Stimulated activated memory B cell treated with anti-CD40 and anti-IgM and Interleukin-4, amounts not matched to agents 10 μg/mL and 1 μg/mL and 100 μg/mL, for 72 hours (primary cell): ENCODE measurements around the gene NIN.

ENCODE experiments used
- ATAC-seq: fragments of 150-1000 bp; cut with Tn5 transposase; 2 replicates; pipeline ENCODE4 v1.10.0; 2021
- H3K27ac Mint-ChIP-seq: one replicate; pipeline ENCODE4 v1.8.0; 2022; ENCODE audit warnings: mild to moderate bottlenecking, mixed read lengths
- H3K27me3 Mint-ChIP-seq: one replicate; pipeline ENCODE4 v1.8.0; 2022; ENCODE audit warnings: mixed read lengths
- H3K36me3 Mint-ChIP-seq: one replicate; pipeline ENCODE4 v1.8.0; 2022; ENCODE audit warnings: mixed read lengths
- H3K4me1 Mint-ChIP-seq: one replicate; pipeline ENCODE4 v1.8.0; 2022; ENCODE audit warnings: mixed read lengths
- H3K4me3 Mint-ChIP-seq: one replicate; pipeline ENCODE4 v1.8.0; 2022; ENCODE audit warnings: mild to moderate bottlenecking, moderate library complexity, mixed read lengths
- H3K9me3 Mint-ChIP-seq: one replicate; pipeline ENCODE4 v1.8.0; 2022; ENCODE audit warnings: mixed read lengths

NIN gene

DNA sequence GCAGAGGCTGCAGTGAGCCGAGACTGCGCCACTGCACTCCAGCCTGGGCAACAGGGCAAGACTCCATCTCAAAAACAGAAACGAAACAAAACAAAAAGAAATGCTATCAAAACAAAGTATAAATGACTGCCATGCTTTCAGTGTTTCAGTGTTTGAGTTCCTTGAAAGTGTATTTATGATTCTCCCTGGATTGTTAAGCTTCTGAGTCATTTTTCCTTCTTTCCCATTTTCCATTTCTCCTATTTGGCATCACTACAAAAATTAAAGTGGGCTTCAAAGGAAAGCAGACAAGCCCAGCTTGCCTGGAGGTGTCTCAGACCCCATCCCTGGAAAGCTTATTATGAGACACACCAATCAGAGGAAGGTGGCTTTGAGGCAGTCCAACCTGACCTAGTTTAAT lies 35.1 kb downstream of the NIN start:
- Mint-ChIP-seq H3K9me3 (no peaks in the 10 kb centered on the region), H3K4me3 (peak overlapping the region; percentile 26), H3K27me3 (no peaks in the 10 kb centered on the region), H3K4me1 (peaks cover 76% of the 10 kb centered on the region), H3K36me3 (peaks cover 43% of the 10 kb centered on the region), H3K27ac (peak overlapping the region; percentile 12)
- no peak for ATAC-seq

DNA sequence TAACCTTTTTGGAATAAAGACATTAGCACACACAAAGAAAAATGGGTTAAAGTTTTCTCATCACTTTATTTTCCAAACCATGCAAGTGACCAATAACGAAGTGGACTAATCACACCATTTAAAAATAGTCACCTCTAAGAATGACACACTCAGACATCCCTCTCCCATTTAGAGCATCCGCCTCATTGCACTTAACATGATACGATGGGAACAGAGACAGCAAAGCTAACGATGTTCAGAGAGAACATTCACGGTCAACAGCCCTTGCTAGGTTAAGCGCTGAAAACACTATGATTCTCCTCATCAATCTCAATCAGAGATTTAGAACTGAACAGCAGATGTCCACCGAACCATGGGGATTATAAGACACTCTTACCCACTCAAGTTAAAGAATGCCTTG lies 35.8 kb downstream of the NIN start:
- Mint-ChIP-seq H3K36me3 (peaks cover 47% of the 10 kb centered on the region), H3K27ac (peak overlapping the region; percentile 12), H3K27me3 (no peaks in the 10 kb centered on the region), H3K9me3 (no peaks in the 10 kb centered on the region), H3K4me1 (peaks cover 84% of the 10 kb centered on the region), H3K4me3 (no peak overlapping the region)
- no peak for ATAC-seq

DNA sequence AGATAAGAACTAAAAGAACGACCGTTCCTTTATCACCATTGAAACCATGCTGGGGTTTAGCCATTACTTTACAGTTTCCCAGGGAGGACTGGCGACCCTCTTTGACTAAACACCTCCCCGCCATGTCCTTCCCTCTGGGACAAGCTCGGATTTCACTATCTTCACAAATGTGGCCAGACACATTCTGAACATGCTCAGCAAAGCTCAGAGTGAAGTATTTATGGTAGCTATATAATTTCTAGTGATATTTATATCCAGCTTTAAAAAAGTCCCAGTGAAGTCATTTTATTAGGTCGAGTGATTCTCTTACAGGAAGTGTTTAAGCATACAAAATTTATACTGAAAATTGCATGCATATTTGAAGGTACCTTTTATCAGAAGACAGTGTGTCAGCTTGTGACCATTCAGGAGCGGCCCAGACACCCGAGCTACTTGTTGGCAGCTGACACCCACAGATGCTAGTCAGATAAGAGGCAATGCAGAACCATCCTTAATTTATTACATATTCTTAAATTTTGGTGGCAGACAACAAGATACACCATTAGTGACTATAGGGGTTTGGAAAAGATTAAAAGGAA lies 36.8 kb downstream of the NIN start:
- H3K4me3 Mint-ChIP-seq: peak overlapping the region; percentile 48
- peak overlapping the region; percentile 86 for H3K27ac Mint-ChIP-seq
- peaks cover 94% of the 10 kb centered on the region for H3K4me1 Mint-ChIP-seq
- no peaks in the 10 kb centered on the region for H3K9me3 Mint-ChIP-seq
- H3K27me3 Mint-ChIP-seq: no peaks in the 10 kb centered on the region
- peaks cover 48% of the 10 kb centered on the region for H3K36me3 Mint-ChIP-seq
- no peak for ATAC-seq

DNA sequence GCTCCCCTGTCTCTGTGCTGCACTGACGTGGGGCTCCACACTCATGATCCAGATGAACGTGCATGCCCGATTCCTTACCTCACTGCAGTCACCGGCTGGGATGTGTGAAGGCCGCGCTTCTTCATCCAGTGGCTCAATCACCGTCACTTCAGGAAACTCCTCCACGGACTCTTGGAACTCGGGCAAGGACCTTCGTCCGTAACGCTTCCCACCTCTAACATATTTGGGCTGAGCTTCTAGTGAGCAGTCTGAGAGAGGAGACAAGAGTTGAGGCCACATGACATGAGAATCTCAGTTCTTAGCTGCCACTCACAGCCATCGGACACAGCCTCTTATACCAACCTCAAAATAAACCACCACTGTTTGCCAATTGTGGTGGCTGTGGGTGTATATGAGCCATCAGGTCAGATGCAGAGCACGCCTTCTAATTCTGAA lies 38.3 kb downstream of the NIN start:
- Mint-ChIP-seq H3K27ac (peak overlapping the region; percentile 91), H3K27me3 (no peaks in the 10 kb centered on the region), H3K9me3 (no peaks in the 10 kb centered on the region), H3K4me3 (peak overlapping the region; percentile 69), H3K36me3 (peaks cover 46% of the 10 kb centered on the region), H3K4me1 (peaks cover 90% of the 10 kb centered on the region)
- ATAC-seq: peak; percentile 46

DNA sequence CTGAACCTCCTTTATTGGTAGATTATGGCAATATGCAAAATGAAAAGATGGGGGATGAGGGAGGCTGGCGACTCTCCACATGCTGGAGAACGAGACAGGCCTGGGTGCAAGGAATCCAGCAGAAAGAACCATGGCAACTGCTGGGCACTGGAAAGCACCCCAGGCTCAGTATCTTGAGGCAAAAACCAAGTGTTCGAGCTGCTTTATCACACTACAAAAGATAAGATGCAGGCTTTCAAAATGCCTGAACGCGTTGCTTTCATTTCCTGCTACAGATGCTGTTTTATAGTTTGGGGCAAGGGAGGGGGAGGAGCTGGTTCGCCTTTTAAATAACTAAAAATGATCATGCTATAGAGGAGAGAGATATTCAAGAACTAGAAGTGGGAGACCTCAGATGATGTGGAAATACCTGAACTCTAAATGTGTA lies 38.9 kb downstream of the NIN start:
- peak; percentile 70 for ATAC-seq
- H3K36me3 Mint-ChIP-seq: peaks cover 48% of the 10 kb centered on the region

DNA sequence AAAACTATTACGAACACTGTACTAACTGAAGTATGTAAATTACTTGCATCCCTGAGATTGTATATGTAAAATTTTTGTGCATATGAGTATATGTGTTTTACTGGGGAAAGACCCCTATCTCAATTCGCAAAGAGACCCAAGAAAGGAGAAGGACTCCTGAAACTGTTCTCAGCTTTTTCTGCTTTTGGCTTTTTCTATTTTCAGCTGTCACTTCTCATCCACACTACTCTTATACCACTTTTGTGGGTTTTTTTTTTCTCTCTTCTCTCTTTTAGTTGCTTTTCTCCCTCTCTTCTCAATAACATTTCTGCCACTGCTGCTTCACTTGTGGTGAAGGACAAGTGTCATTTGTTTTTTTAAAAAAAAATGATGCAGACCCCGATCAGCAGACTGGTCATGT lies 39.8 kb downstream of the NIN start:
- Mint-ChIP-seq H3K27me3 (no peaks in the 10 kb centered on the region), H3K9me3 (no peaks in the 10 kb centered on the region), H3K4me1 (peaks cover 90% of the 10 kb centered on the region), H3K36me3 (peaks cover 52% of the 10 kb centered on the region), H3K27ac (peak overlapping the region; percentile 91), H3K4me3 (peak overlapping the region; percentile 69)
- peak; percentile 65 for ATAC-seq

More for the DNA sequence above, 38.9 kb downstream of the NIN start:
- Mint-ChIP-seq H3K27me3 (no peaks in the 10 kb centered on the region), H3K4me3 (peak overlapping the region; percentile 69), H3K9me3 (no peaks in the 10 kb centered on the region), H3K4me1 (peaks cover 90% of the 10 kb centered on the region), H3K27ac (peak overlapping the region; percentile 91)

DNA sequence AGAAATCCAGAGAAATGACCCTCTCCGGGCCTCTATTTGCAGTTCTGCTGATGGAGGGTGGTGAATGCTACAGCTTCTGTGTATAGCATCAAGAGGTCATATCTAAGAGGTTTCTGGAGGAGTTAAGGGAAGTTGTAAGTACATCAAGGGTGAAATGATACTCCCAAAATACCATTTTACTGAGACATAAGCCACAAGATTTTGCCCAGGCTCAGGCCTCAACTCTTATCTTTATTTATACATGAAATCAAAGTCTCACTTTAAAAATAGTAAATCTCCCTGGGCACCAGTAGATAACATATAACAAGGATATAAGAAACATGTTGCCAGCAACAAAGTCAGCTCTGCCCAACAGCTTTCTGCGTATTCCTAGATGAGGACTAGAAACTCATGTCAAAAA lies 40.4 kb downstream of the NIN start:
- Mint-ChIP-seq H3K27me3 (no peaks in the 10 kb centered on the region), H3K4me1 (peaks cover 90% of the 10 kb centered on the region), H3K4me3 (peak overlapping the region; percentile 18), H3K9me3 (no peaks in the 10 kb centered on the region), H3K27ac (peak overlapping the region; percentile 91), H3K36me3 (peaks cover 52% of the 10 kb centered on the region)
- peak; percentile 44 for ATAC-seq

DNA sequence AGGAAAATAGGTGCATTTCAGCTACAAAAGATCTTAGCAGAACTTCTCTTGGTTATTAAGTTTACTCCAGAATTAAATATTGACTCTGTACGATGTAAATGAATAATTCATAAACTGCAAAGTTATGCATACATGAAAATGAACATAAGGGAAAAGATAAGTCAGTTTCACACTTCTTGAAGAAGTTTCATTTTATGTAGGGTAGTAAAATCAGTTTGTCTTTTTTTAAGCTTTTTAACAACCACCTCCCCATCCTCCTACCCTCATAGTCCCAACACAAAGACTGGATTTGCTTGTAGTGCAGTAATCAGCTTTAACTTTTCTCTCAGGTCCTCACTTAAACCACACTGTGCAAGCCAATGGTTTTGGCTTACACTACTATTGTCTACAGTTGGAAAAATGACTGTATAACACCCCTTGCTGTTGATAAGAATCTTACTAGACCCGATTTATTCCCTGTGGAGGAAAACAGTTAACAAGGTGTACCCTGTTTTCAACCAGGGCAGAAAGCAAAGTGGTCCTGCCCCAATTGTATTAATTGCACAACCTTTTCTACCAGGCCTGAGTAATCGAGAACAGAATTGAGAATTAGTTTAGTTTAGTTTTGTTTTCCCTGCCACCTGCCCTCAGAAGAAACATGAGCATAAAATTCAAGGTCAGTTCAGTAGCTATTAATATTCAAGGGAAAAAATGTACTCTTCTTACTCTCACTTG lies 44.1 kb downstream of the NIN start:
- H3K4me1 Mint-ChIP-seq: peaks cover 81% of the 10 kb centered on the region
- H3K9me3 Mint-ChIP-seq: no peaks in the 10 kb centered on the region
- H3K4me3 Mint-ChIP-seq: no peak overlapping the region
- no peak for ATAC-seq
- no peaks in the 10 kb centered on the region for H3K27me3 Mint-ChIP-seq
- H3K27ac Mint-ChIP-seq: peak overlapping the region; percentile 91
- peaks cover 48% of the 10 kb centered on the region for H3K36me3 Mint-ChIP-seq

DNA sequence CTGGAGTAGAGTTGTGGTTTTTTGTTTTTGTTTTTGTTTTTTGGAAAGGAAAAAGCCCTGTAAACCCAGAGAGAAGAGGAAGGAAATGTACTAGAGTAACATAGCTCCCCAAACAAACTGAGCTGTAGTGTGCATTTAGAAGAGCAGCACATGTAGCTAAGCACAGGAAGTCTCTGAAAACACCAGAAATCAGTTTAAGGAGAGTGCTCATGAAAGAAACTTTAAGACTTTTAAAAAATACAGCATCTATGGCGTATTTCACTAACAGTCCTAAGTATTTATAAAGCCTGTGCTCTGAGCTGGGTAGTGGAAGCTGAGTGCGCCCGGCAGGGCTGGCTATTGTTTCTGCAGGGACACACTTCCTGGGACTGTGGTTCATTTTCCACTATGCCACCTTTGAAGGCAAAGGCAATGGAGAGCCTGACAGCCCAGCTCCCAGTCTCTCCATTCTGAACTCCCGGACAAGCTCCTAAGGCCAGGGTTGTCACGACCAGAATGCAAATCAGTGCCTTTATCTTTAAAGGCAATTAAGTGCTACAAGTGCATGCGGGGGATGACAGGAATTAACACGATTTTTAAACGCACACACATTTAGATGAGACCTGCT lies 45.4 kb downstream of the NIN start:
- Mint-ChIP-seq H3K27me3 (no peaks in the 10 kb centered on the region), H3K4me1 (peaks cover 80% of the 10 kb centered on the region), H3K4me3 (peak overlapping the region; percentile 15), H3K36me3 (peaks cover 55% of the 10 kb centered on the region), H3K9me3 (no peaks in the 10 kb centered on the region), H3K27ac (peak overlapping the region; percentile 91)
- peak; percentile 47 for ATAC-seq

DNA sequence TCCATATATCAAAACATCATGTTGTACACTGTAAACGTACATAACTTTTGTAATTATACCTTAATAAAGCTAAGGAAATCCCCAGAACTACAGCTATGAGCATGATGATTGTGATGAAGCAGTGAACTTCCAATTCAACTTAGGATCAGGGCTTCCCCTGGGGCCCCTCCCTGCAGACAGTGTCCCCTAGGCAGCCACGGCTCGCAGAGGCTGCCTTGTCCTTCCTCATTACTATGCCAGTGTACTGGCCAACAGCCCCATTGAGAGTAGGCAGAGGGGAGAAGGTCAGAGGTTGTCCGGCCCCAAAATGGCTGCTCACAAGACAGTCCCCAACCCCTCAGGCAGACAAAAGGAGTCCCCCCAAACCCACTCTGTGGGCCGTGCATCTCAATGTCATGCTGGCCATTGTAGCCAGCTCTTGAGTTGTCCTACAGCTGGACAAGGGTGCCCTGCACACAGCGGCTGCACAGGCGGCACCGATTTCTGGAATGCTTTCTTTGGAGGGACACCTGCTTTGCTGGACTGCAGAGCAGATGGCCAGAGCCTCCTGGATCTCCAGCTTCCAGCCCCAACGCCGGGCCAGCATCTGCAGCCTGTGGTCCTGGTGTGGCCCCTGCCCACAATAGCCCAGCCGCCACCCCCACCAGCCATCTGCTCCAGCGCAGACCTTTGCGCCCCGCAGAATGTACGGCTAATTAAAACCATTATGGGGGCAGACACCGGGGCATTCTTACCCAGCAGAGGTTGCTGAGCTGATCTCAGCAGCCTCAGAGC lies 46.1 kb downstream of the NIN start:
- peaks cover 54% of the 10 kb centered on the region for H3K36me3 Mint-ChIP-seq
- peak overlapping the region; percentile 15 for H3K4me3 Mint-ChIP-seq
- ATAC-seq: peak; percentile 10

DNA sequence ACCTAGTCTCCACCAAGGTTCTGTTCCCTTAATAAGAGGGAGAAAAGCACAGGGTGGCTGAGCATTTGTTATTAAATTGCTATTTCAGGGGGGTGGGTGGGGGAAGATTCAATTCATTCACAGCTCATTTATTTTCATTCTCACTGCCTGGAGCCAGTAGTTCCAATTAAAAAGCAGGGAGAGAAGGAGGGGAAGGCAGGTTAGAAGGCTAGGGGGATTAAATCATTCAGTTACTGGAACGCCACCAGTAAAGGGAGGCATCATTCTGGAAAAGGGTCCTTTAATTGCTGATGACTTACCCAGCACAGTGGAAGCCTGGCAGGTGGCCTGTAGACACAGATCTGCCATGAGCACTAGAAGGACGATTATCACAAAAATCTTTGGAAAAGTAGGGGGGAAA lies 47.4 kb downstream of the NIN start:
- Mint-ChIP-seq H3K9me3 (no peaks in the 10 kb centered on the region), H3K27ac (peak overlapping the region; percentile 91), H3K4me3 (no peak overlapping the region), H3K27me3 (no peaks in the 10 kb centered on the region), H3K4me1 (peaks cover 79% of the 10 kb centered on the region), H3K36me3 (peaks cover 55% of the 10 kb centered on the region)
- no peak for ATAC-seq

More for the DNA sequence above, 46.1 kb downstream of the NIN start:
- Mint-ChIP-seq H3K4me1 (peaks cover 78% of the 10 kb centered on the region), H3K27ac (peak overlapping the region; percentile 91), H3K27me3 (no peaks in the 10 kb centered on the region), H3K9me3 (no peaks in the 10 kb centered on the region)

DNA sequence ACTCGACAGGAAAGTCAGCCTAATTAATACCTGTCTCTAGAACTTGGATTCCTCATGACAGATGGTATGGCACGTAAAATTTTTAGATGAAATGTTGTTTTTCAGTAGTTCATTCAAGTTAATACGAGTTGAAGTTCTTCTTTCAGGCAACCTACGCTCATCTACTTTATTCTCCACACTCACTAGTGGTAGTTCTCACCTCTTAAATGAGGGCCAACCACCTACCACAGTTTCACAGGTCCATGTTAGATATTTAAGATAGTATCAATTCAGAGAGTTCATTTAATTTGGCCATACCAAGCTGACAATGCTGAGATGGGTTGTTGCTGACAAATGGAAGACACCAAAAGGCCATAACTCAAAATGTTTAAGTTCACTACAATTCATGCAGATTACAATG lies 50.6 kb downstream of the NIN start:
- H3K36me3 Mint-ChIP-seq: peaks cover 53% of the 10 kb centered on the region
- no peaks in the 10 kb centered on the region for H3K27me3 Mint-ChIP-seq
- no peak for ATAC-seq
- no peaks in the 10 kb centered on the region for H3K9me3 Mint-ChIP-seq
- H3K27ac Mint-ChIP-seq: peak overlapping the region; percentile 77
- H3K4me3 Mint-ChIP-seq: no peak overlapping the region
- H3K4me1 Mint-ChIP-seq: peaks cover 57% of the 10 kb centered on the region

DNA sequence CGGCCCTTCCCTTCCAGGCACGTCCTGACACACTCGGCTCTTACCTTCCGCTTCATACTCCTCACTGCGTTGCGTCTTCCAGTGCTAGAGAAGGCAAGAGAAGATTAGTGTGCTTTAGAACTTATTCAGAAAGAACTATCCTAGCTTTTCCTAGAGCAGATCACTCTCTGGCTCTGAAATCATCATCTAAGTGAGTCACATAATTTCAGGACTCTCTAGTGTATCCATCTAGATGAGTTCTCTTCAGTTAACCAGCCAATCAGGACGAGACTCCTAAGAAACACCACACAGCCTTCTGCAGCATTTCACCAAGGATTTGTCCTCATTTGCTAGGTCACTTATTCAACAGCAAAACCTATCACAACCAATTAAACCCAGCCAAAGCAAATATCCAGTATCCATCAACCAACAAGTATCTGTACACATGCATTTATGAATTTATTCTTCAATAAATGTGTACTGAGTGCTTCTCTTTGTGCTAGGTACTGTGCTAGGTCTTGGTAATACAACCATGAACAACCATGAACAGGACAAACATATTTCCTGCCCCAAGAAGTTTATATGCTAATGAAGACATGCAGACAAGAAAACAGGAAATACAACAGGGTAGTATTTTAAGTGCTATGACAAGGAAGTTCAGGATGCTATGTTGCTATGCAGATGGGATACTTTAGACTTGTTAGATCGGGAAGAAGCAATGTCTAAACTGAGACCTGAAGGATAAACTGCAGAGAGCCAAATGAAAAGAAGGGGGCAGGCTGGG lies 52.1 kb downstream of the NIN start:
- peaks cover 66% of the 10 kb centered on the region for H3K36me3 Mint-ChIP-seq
- peak overlapping the region; percentile 77 for H3K27ac Mint-ChIP-seq
- peaks cover 56% of the 10 kb centered on the region for H3K4me1 Mint-ChIP-seq
- H3K4me3 Mint-ChIP-seq: no peak overlapping the region
- no peak for ATAC-seq
- no peaks in the 10 kb centered on the region for H3K9me3 Mint-ChIP-seq
- no peaks in the 10 kb centered on the region for H3K27me3 Mint-ChIP-seq

DNA sequence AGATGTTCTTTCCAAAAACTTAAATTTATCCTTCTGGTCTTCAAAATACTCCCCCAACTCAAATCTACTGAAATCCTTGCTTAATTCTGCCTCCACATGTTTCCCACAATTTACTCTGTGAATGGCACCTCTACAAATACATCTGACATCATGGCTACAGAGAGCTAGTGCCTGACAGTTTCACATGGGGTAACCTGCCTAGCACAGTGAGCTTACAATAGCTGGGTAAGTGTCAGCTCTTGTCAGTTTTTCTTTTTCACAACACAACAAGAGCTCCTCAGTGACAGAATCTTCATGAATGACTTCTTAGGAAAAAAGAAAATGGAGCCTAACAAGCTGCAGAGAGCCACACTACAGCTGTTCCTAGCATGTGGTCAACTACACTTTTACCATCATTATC lies 54.4 kb downstream of the NIN start:
- no peak overlapping the region for H3K4me3 Mint-ChIP-seq
- peaks cover 46% of the 10 kb centered on the region for H3K4me1 Mint-ChIP-seq
- H3K27ac Mint-ChIP-seq: peak overlapping the region; percentile 17
- H3K9me3 Mint-ChIP-seq: no peaks in the 10 kb centered on the region
- ATAC-seq: no peak
- H3K27me3 Mint-ChIP-seq: no peaks in the 10 kb centered on the region
- H3K36me3 Mint-ChIP-seq: peaks cover 74% of the 10 kb centered on the region
